Left cardiac atrium (tissue), 4 donors: ENCODE data around the gene CDK6. TPM values are rescaled to one million over a fixed set of nuclear protein-coding genes. Genes with fewer than 3 reads are reported as not detected.

Experiments used
- ATAC-seq, 2 donors: fragments of 200-7000 bp; cut with Tn5 transposase; one replicate each; pipeline ENCODE4 v1.9.1; 2020; ENCODE audit warnings: mild to moderate bottlenecking in 2 of 2, moderate library complexity in 2 of 2
- DNase-seq: peaks from one replicate; pipeline ENCODE4 v3.0.0-alpha.2; 2020
- intact Hi-C, 2 donors: fragments of 100-400 bp; cut with DNase I; formaldehyde crosslinking; loops; one replicate each; pipeline versions ENCODE4 v1.14.1 to v1.15.1; 2022 to 2023
- total RNA-seq, 2 donors: library from RNA; stranded (reverse); fragmentation: NEBNext Ultra II Directional; extraction: Animal tissue kit (Norgen Biotek cat#: 25700); gene quantifications; one replicate each; pipeline ENCODE4 v1.2.1, GENCODE V29; 2021
- donor health status: DM: no; HTN: yes; CAD: no.
- donor health status: DM: no; HTN: yes; CAD: no; lungs with severe emphysema.
- donor health status: DM: yes; HTN: yes; CAD: no.
- donor health status: Dilated cardiomyopathy.

Gene CDK6
- total RNA-seq, 2 donors from 2014 or later = 12.9 to 13.9 TPM

- ATAC-seq (no peak), DNase-seq (no peak)
- intact Hi-C loops = no loop called here
These were observed 188.7 kb downstream of the CDK6 start for GRCh38 chr7:92647652-92648051.

- intact Hi-C loops = no loop called here
- no peak for ATAC-seq
These were observed 189.3 kb downstream of the CDK6 start for GRCh38 chr7:92647011-92647625.

GRCh38 chr7:92645114-92646061 is 191.0 kb downstream of the CDK6 start:
- DNase-seq (peak; percentile 39), ATAC-seq (peak; percentile 18 to 66)
- intact Hi-C loops = no loop called here

More at GRCh38 chr7:92647011-92647625, 189.3 kb downstream of the CDK6 start:
- no peak for DNase-seq

- ATAC-seq (peak; percentile 88 to 94), DNase-seq (peak; percentile 72)
- intact Hi-C loops = no loop called here
These were observed 191.8 kb downstream of the CDK6 start for GRCh38 chr7:92644406-92645113.

- intact Hi-C loops = no loop called here
- peak in 1 of 2 donors; percentile 55 for ATAC-seq
These were observed 192.6 kb downstream of the CDK6 start for GRCh38 chr7:92643821-92644220.

GRCh38 chr7:92641921-92642511 is 194.4 kb downstream of the CDK6 start:
- ATAC-seq = no peak
- no peak for DNase-seq
- intact Hi-C loops = no loop called here

More at GRCh38 chr7:92643821-92644220, 192.6 kb downstream of the CDK6 start:
- no peak for DNase-seq

- ATAC-seq (no peak), DNase-seq (no peak)
- intact Hi-C loops = no loop called here
These were observed 196.4 kb downstream of the CDK6 start for GRCh38 chr7:92639966-92640365.

- no peak for ATAC-seq
- intact Hi-C loops = no loop called here
These were observed 197.0 kb downstream of the CDK6 start for GRCh38 chr7:92639213-92639896.

GRCh38 chr7:92636018-92636560 is 200.3 kb downstream of the CDK6 start:
- no peak for ATAC-seq

More at GRCh38 chr7:92639213-92639896, 197.0 kb downstream of the CDK6 start:
- no peak for DNase-seq

GRCh38 chr7:92635538-92635937 is 200.8 kb downstream of the CDK6 start:
- intact Hi-C loops = no loop called here
- no peak for DNase-seq
- ATAC-seq = no peak

More at GRCh38 chr7:92636018-92636560, 200.3 kb downstream of the CDK6 start:
- intact Hi-C loops = no loop called here
- no peak for DNase-seq

GRCh38 chr7:92634924-92635519 is 201.4 kb downstream of the CDK6 start:
- DNase-seq (no peak), ATAC-seq (peak in 1 of 2 donors; percentile 56)
- intact Hi-C loops = no loop called here

- DNase-seq (no peak), ATAC-seq (peak in 1 of 2 donors; percentile 12)
- intact Hi-C loops = no loop called here
These were observed 202.2 kb downstream of the CDK6 start for GRCh38 chr7:92634205-92634604.

GRCh38 chr7:92633211-92633906 is 203.0 kb downstream of the CDK6 start:
- ATAC-seq (peak; percentile 91 to 92), DNase-seq (no peak)
- intact Hi-C loops = no loop called here

- intact Hi-C loops = no loop called here
- ATAC-seq (no peak), DNase-seq (no peak)
These were observed 203.6 kb downstream of the CDK6 start for GRCh38 chr7:92632791-92633190.

- intact Hi-C loops = no loop called here
- no peak for ATAC-seq
- DNase-seq = no peak
These were observed 204.4 kb downstream of the CDK6 start for GRCh38 chr7:92631850-92632487.

- DNase-seq (no peak), ATAC-seq (no peak)
- intact Hi-C loops = no loop called here
These were observed 205.1 kb downstream of the CDK6 start for GRCh38 chr7:92631067-92631849.
